ENCODE data around the gene ELL2. TPM values are rescaled to one million over a fixed set of nuclear protein-coding genes. Genes with fewer than 3 reads are reported as not detected.
"Not testable (repeated sequence)": the region's sequence is repeated elsewhere in the genome, so short reads cannot be mapped to it uniquely, and the experiment has no call there.

Gene ELL2
- total and polyA plus RNA-seq, 8 donors, result 15.3 to 62.7 (median 24.3) TPM

GRCh38 chr5:95927927-95928723 is 33.5 kb downstream of the ELL2 start:
- H3K4me1 ChIP-seq, result peaks cover 19 to 34% of the 10 kb centered on the region in 2 donors
- DNase-seq (no peak), ATAC-seq (no peak)
- H3K27me3 ChIP-seq, result no peaks in the 10 kb centered on the region
- no peak for TF ChIP-seq CTCF (IDR thresholded peaks at IDR 0.05)
- intact Hi-C loops (cut with DNase I), result no loop called here
- H3K4me3 ChIP-seq, result no peak overlapping the region
- no peaks in the 10 kb centered on the region for H3K36me3 ChIP-seq
- peak overlapping the region; percentile 10 to 26 for H3K27ac ChIP-seq
- H3K9me3 ChIP-seq, result no peaks in the 10 kb centered on the region

- intact Hi-C loops (cut with DNase I); DNase-seq; H3K9me3 ChIP-seq; H3K27me3 ChIP-seq; H3K36me3 ChIP-seq; ATAC-seq; H3K4me3 ChIP-seq; H3K27ac ChIP-seq: not testable (repeated sequence)
- H3K4me1 ChIP-seq, result peaks cover 19 to 34% of the 10 kb centered on the region in 2 donors
These were observed 34.4 kb downstream of the ELL2 start for GRCh38 chr5:95927300-95927699.

- no peaks in the 10 kb centered on the region for H3K9me3 ChIP-seq
- H3K27ac ChIP-seq, result peak overlapping the region in 1 of 2 donors; percentile 63
- ATAC-seq (no peak), DNase-seq (no peak)
- H3K4me3 ChIP-seq, result no peak overlapping the region
- intact Hi-C loops (cut with DNase I), result no loop called here
- H3K4me1 ChIP-seq, result peaks cover 19 to 34% of the 10 kb centered on the region in 2 donors
- no peaks in the 10 kb centered on the region for H3K27me3 ChIP-seq
- TF ChIP-seq CTCF (IDR thresholded peaks at IDR 0.05), result no peak
- H3K36me3 ChIP-seq, result no peaks in the 10 kb centered on the region
These were observed 35.7 kb downstream of the ELL2 start for GRCh38 chr5:95925939-95926338.

- no peak for DNase-seq
- TF ChIP-seq CTCF (IDR thresholded peaks at IDR 0.05), result no peak
- peak overlapping the region in 1 of 2 donors; percentile 63 for H3K27ac ChIP-seq
- peak; percentile 66 for ATAC-seq
- H3K4me1 ChIP-seq, result peaks cover 19 to 40% of the 10 kb centered on the region in 2 donors
- H3K27me3 ChIP-seq, result no peaks in the 10 kb centered on the region
- no peaks in the 10 kb centered on the region for H3K36me3 ChIP-seq
- H3K9me3 ChIP-seq, result no peaks in the 10 kb centered on the region
- no peak overlapping the region for H3K4me3 ChIP-seq
- intact Hi-C loops (cut with DNase I), result no loop called here
These were observed 36.3 kb downstream of the ELL2 start for GRCh38 chr5:95925378-95925744.

GRCh38 chr5:95924720-95925377 is 36.8 kb downstream of the ELL2 start:
- ATAC-seq (peak; percentile 85), DNase-seq (no peak)
- intact Hi-C loops (cut with DNase I), result no loop called here
- Histone ChIP-seq H3K4me1 (peaks cover 19 to 45% of the 10 kb centered on the region in 2 donors), H3K9me3 (no peaks in the 10 kb centered on the region), H3K4me3 (no peak overlapping the region), H3K27ac (peak overlapping the region in 1 of 2 donors; percentile 63), H3K27me3 (no peaks in the 10 kb centered on the region), H3K36me3 (no peaks in the 10 kb centered on the region)
- no peak for TF ChIP-seq CTCF (IDR thresholded peaks at IDR 0.05)
